ENCODE results near the gene AMBP. TPM values are rescaled to one million over a fixed set of nuclear protein-coding genes. Genes with fewer than 3 reads are reported as not detected.
A peak's percentile ranks its signal among the peaks of the same experiment; 100 is the strongest.

The AMBP gene
- total RNA-seq, 2 experiments from 2014 or later = not detected

- Mint-ChIP-seq H3K36me3 (ENCODE audit: low read depth) (no peaks in the 10 kb centered on the region), H3K4me3 (no peak overlapping the region), H3K27ac (no peak overlapping the region), H3K9me3 (ENCODE audit: insufficient read depth) (no peaks in the 10 kb centered on the region), H3K4me1 (ENCODE audit: low read depth) (no peaks in the 10 kb centered on the region), H3K27me3 (ENCODE audit: low read depth) (peaks cover 20% of the 10 kb centered on the region)
- CTCF ChIA-PET = interaction anchor here (0.5 to 5.6 kb wide), 28 partner anchors 8 to 191 kb away, joined by 3 to 65 read pairs (median 4); partner anchors contain the start of genes COL27A1 and KIF12
- peak; percentile 75 for DNase-seq
- peak; percentile 96 for ATAC-seq
- POLR2A ChIA-PET = no interaction called here
Observed at GRCh38 chr9:114108016-114108833, 30.1 kb upstream of the AMBP start.

GRCh38 chr9:114107286-114108001 lies 29.3 kb upstream of the AMBP start:
- no peak for DNase-seq
- ChIA-PET POLR2A (no interaction called here), CTCF (interaction anchor here (0.8 to 5.6 kb wide), 18 partner anchors 8 to 186 kb away, joined by 3 to 65 read pairs (median 4); partner anchors contain the start of gene KIF12)
- Mint-ChIP-seq H3K27me3 (ENCODE audit: low read depth) (peaks cover 17% of the 10 kb centered on the region), H3K36me3 (ENCODE audit: low read depth) (no peaks in the 10 kb centered on the region), H3K4me1 (ENCODE audit: low read depth) (no peaks in the 10 kb centered on the region), H3K4me3 (no peak overlapping the region), H3K27ac (no peak overlapping the region), H3K9me3 (ENCODE audit: insufficient read depth) (no peaks in the 10 kb centered on the region)
- ATAC-seq = no peak

GRCh38 chr9:114105236-114105635 lies 27.1 kb upstream of the AMBP start:
- POLR2A ChIA-PET = no interaction called here
- CTCF ChIA-PET = interaction anchor here (0.9 to 5.6 kb wide), 3 partner anchors 22 to 186 kb away, joined by 3 to 65 read pairs (median 37); partner anchors contain the start of gene COL27A1
- ATAC-seq = no peak
- H3K4me1 Mint-ChIP-seq (ENCODE audit: low read depth) = no peaks in the 10 kb centered on the region
- DNase-seq = no peak
- peaks cover 3% of the 10 kb centered on the region for H3K9me3 Mint-ChIP-seq (ENCODE audit: insufficient read depth)
- H3K4me3 Mint-ChIP-seq = no peak overlapping the region
- H3K36me3 Mint-ChIP-seq (ENCODE audit: low read depth) = no peaks in the 10 kb centered on the region
- H3K27ac Mint-ChIP-seq = no peak overlapping the region
- peaks cover 20% of the 10 kb centered on the region for H3K27me3 Mint-ChIP-seq (ENCODE audit: low read depth)

- ChIA-PET POLR2A (interaction anchor here (0.6 kb wide), 1 partner anchor 114 kb away, joined by 3 read pairs; no protein-coding TSS in a partner anchor), CTCF (interaction anchor here (1.3 kb wide), 1 partner anchor 20 kb away, joined by 3 read pairs; no protein-coding TSS in a partner anchor)
- H3K9me3 Mint-ChIP-seq (ENCODE audit: insufficient read depth) = peaks cover 3% of the 10 kb centered on the region
- ATAC-seq (no peak), DNase-seq (no peak)
- H3K36me3 Mint-ChIP-seq (ENCODE audit: low read depth) = no peaks in the 10 kb centered on the region
- H3K4me1 Mint-ChIP-seq (ENCODE audit: low read depth) = no peaks in the 10 kb centered on the region
- H3K27ac Mint-ChIP-seq = no peak overlapping the region
- peaks cover 33% of the 10 kb centered on the region for H3K27me3 Mint-ChIP-seq (ENCODE audit: low read depth)
- H3K4me3 Mint-ChIP-seq = no peak overlapping the region
Observed at GRCh38 chr9:114102484-114102883, 24.4 kb upstream of the AMBP start.

- CTCF ChIA-PET = interaction anchor here (2.8 kb wide), 1 partner anchor 190 kb away, joined by 8 read pairs; no protein-coding TSS in a partner anchor
- Mint-ChIP-seq H3K4me3 (no peak overlapping the region), H3K4me1 (ENCODE audit: low read depth) (no peaks in the 10 kb centered on the region), H3K27ac (no peak overlapping the region), H3K9me3 (ENCODE audit: insufficient read depth) (peaks cover 3% of the 10 kb centered on the region), H3K27me3 (ENCODE audit: low read depth) (peaks cover 38% of the 10 kb centered on the region), H3K36me3 (ENCODE audit: low read depth) (no peaks in the 10 kb centered on the region)
- ATAC-seq (no peak), DNase-seq (no peak)
- POLR2A ChIA-PET = no interaction called here
Observed at GRCh38 chr9:114100536-114100935, 22.4 kb upstream of the AMBP start.

- ChIA-PET CTCF (interaction anchor here (0.9 to 2.8 kb wide), 3 partner anchors 8 to 191 kb away, joined by 3 to 8 read pairs (median 5); no protein-coding TSS in a partner anchor), POLR2A (no interaction called here)
- no peak for DNase-seq
- H3K36me3 Mint-ChIP-seq (ENCODE audit: low read depth) = no peaks in the 10 kb centered on the region
- H3K4me3 Mint-ChIP-seq = no peak overlapping the region
- no peaks in the 10 kb centered on the region for H3K4me1 Mint-ChIP-seq (ENCODE audit: low read depth)
- no peak for ATAC-seq
- peaks cover 3% of the 10 kb centered on the region for H3K9me3 Mint-ChIP-seq (ENCODE audit: insufficient read depth)
- H3K27me3 Mint-ChIP-seq (ENCODE audit: low read depth) = peaks cover 33% of the 10 kb centered on the region
- H3K27ac Mint-ChIP-seq = no peak overlapping the region
Observed at GRCh38 chr9:114099669-114100270, 21.7 kb upstream of the AMBP start.

GRCh38 chr9:114098936-114099668 lies 21.0 kb upstream of the AMBP start, which contains the start of gene KIF12:
Gene KIF12 (minus strand): TSS chr9:114099292. CDS start chr9:114099276, 16 bp downstream.
- no peaks in the 10 kb centered on the region for H3K36me3 Mint-ChIP-seq (ENCODE audit: low read depth)
- DNase-seq (no peak), ATAC-seq (no peak)
- CTCF ChIA-PET = interaction anchor here (0.9 to 2.8 kb wide), 4 partner anchors 9 to 192 kb away, joined by 3 to 8 read pairs (median 6); no protein-coding TSS in a partner anchor
- peaks cover 33% of the 10 kb centered on the region for H3K27me3 Mint-ChIP-seq (ENCODE audit: low read depth)
- no peak within 1 kb of the TSS for H3K27ac Mint-ChIP-seq
- H3K4me1 Mint-ChIP-seq (ENCODE audit: low read depth) = no peaks in the 10 kb centered on the region
- POLR2A ChIA-PET = no interaction called here
- H3K4me3 Mint-ChIP-seq = no peak within 1 kb of the TSS
- peaks cover 3% of the 10 kb centered on the region for H3K9me3 Mint-ChIP-seq (ENCODE audit: insufficient read depth)

- Mint-ChIP-seq H3K27ac (no peak overlapping the region), H3K4me3 (no peak overlapping the region), H3K36me3 (ENCODE audit: low read depth) (no peaks in the 10 kb centered on the region), H3K27me3 (ENCODE audit: low read depth) (peaks cover 31% of the 10 kb centered on the region), H3K4me1 (ENCODE audit: low read depth) (no peaks in the 10 kb centered on the region), H3K9me3 (ENCODE audit: insufficient read depth) (peaks cover 3% of the 10 kb centered on the region)
- peak; percentile 70 for ATAC-seq
- CTCF ChIA-PET = interaction anchor here (1.6 to 1.8 kb wide), 2 partner anchors 10 to 16 kb away, joined by 5 to 7 read pairs; no protein-coding TSS in a partner anchor
- DNase-seq = peak; percentile 26
- POLR2A ChIA-PET = no interaction called here
Observed at GRCh38 chr9:114098021-114098935, 20.2 kb upstream of the AMBP start.

GRCh38 chr9:114097613-114098020 lies 19.5 kb upstream of the AMBP start:
- H3K4me1 Mint-ChIP-seq (ENCODE audit: low read depth) = no peaks in the 10 kb centered on the region
- peaks cover 3% of the 10 kb centered on the region for H3K9me3 Mint-ChIP-seq (ENCODE audit: insufficient read depth)
- ATAC-seq (no peak), DNase-seq (no peak)
- H3K4me3 Mint-ChIP-seq = no peak overlapping the region
- CTCF ChIA-PET = interaction anchor here (1.6 kb wide), 1 partner anchor 15 kb away, joined by 7 read pairs; no protein-coding TSS in a partner anchor
- no peak overlapping the region for H3K27ac Mint-ChIP-seq
- H3K36me3 Mint-ChIP-seq (ENCODE audit: low read depth) = no peaks in the 10 kb centered on the region
- peaks cover 31% of the 10 kb centered on the region for H3K27me3 Mint-ChIP-seq (ENCODE audit: low read depth)
- POLR2A ChIA-PET = no interaction called here

GRCh38 chr9:114096866-114097612 lies 18.9 kb upstream of the AMBP start:
- H3K36me3 Mint-ChIP-seq (ENCODE audit: low read depth) = no peaks in the 10 kb centered on the region
- peaks cover 31% of the 10 kb centered on the region for H3K27me3 Mint-ChIP-seq (ENCODE audit: low read depth)
- H3K4me3 Mint-ChIP-seq = no peak overlapping the region
- ChIA-PET POLR2A (no interaction called here), CTCF (no interaction called here)
- no peak overlapping the region for H3K27ac Mint-ChIP-seq
- ATAC-seq = no peak
- no peak for DNase-seq
- no peaks in the 10 kb centered on the region for H3K4me1 Mint-ChIP-seq (ENCODE audit: low read depth)
- H3K9me3 Mint-ChIP-seq (ENCODE audit: insufficient read depth) = peaks cover 3% of the 10 kb centered on the region

Data from activated CD8-positive, alpha-beta T cell treated with anti-CD3 and anti-CD28 coated beads, Interleukin-2, amount 10 ng/mL, durations not matched to agents 7 days and 5 days (primary cell).